GM12878 (cell line): ENCODE data around the gene CARD11. TPM values are rescaled to one million over a fixed set of nuclear protein-coding genes. Genes with fewer than 3 reads are reported as not detected.

Source experiments
- ATF7 ChIP-seq: fragments of 450-650 bp; IDR thresholded peaks from 2 replicates; pipeline ENCODE4 v1.6.1; 2016; ENCODE audit warnings: low read depth, mild to moderate bottlenecking
- CHD4 ChIP-seq: fragments of 200-600 bp; sonication (generic); IDR thresholded peaks from 2 replicates; pipeline ENCODE4 v1.6.1; 2016; ENCODE audit warnings: mild to moderate bottlenecking
- EP300 ChIP-seq, 2 experiments: fragments of 150-350 bp in 1 of 2; IDR thresholded peaks; 2 replicates each; pipeline ENCODE4 v1.6.1; 2011 to 2012; ENCODE audit warnings: low read depth in 2 of 2, low read length in 2 of 2, borderline replicate concordance in 1 of 2, improper control_type of control experiment in 1 of 2, inconsistent platforms in 1 of 2; ENCODE audit not compliant: control insufficient read depth in 1 of 2
- GATAD2B ChIP-seq: fragments of 450-650 bp; conservative IDR thresholded peaks from 2 replicates; pipeline ENCODE4 v1.6.1; 2017; ENCODE audit warnings: low read depth, mild to moderate bottlenecking, moderate library complexity
- IRF4 ChIP-seq: IDR thresholded peaks from 2 replicates; pipeline ENCODE4 v1.6.1; 2011; ENCODE audit warnings: low read depth, low read length
- MEF2A ChIP-seq: IDR thresholded peaks from 2 replicates; pipeline ENCODE4 v1.6.1; 2011; ENCODE audit warnings: low read depth, mild to moderate bottlenecking, low read length, moderate library complexity; ENCODE audit not compliant: insufficient read depth
- MTA3 ChIP-seq: IDR thresholded peaks from 2 replicates; pipeline ENCODE4 v1.6.1; 2012; ENCODE audit warnings: low read length, inconsistent platforms, borderline replicate concordance
- NFXL1 ChIP-seq: fragments of 450-650 bp; IDR thresholded peaks from 2 replicates; pipeline ENCODE4 v1.6.1; 2017; ENCODE audit warnings: antibody characterized with exemption, mild to moderate bottlenecking, borderline replicate concordance
- RAD51 ChIP-seq: fragments of 450-650 bp; IDR thresholded peaks from 2 replicates; pipeline ENCODE4 v1.6.1; 2016; ENCODE audit warnings: moderate library complexity, mild to moderate bottlenecking, inconsistent platforms
- SIX5 ChIP-seq: IDR thresholded peaks from 2 replicates; pipeline ENCODE4 v1.6.1; 2011; ENCODE audit warnings: mild to moderate bottlenecking, low read depth, low read length, moderate library complexity; ENCODE audit not compliant: severe bottlenecking
- SREBF2 ChIP-seq: IDR thresholded peaks from 2 replicates; pipeline ENCODE4 v1.6.1; 2012; ENCODE audit warnings: mild to moderate bottlenecking, low read length
- SRF ChIP-seq, 2 experiments: IDR thresholded peaks; 2 replicates each; pipeline ENCODE4 v1.6.1; 2011; ENCODE audit warnings: low read depth in 2 of 2, low read length in 2 of 2, mild to moderate bottlenecking in 1 of 2, moderate library complexity in 1 of 2
- YY1 ChIP-seq: IDR thresholded peaks from 2 replicates; pipeline ENCODE4 v1.6.1; 2011; ENCODE audit warnings: low read depth, mild to moderate bottlenecking, low read length
- ZNF217 ChIP-seq: fragments of 450-650 bp; IDR thresholded peaks from 2 replicates; pipeline ENCODE4 v1.6.1; 2017; ENCODE audit warnings: antibody characterized with exemption, mild to moderate bottlenecking
- ZNF24 ChIP-seq: fragments of 450-650 bp; IDR thresholded peaks from 2 replicates; pipeline ENCODE4 v1.6.1; 2017; ENCODE audit warnings: antibody characterized with exemption, mild to moderate bottlenecking
- ZNF384 ChIP-seq: IDR thresholded peaks from 2 replicates; pipeline ENCODE4 v1.6.1; 2012; ENCODE audit warnings: low read depth, mild to moderate bottlenecking, low read length, improper control_type of control experiment, borderline replicate concordance
- ZNF622 ChIP-seq: fragments of 450-650 bp; IDR thresholded peaks from 2 replicates; pipeline ENCODE4 v1.6.1; 2017; ENCODE audit warnings: mild to moderate bottlenecking, inconsistent platforms
- polyA plus RNA-seq, 11 experiments: library from polyadenylated mRNA; depleted of rRNA in 4 of 11; unstranded in 6 of 11; stranded (reverse) in 5 of 11; fragments of >200 nt; fragmentation: Nextera tagmentation in 4 of 11; fragmentation: Illumina TruSeq in 1 of 11; extraction: Ambion mirVana in 4 of 11; extraction: Trizol in 1 of 11; gene quantifications; 1 replicate in 1 of 11; 2 replicates in 10 of 11; pipeline versions ENCODE4 v1.2.1 to v1.2.3, GENCODE V29; 2011 to 2016; ENCODE audit warnings: inconsistent platforms in 2 of 11, missing spikeins in 2 of 11, low read depth in 1 of 11
- total RNA-seq, 4 experiments: library from RNA; depleted of rRNA in 3 of 4; stranded (reverse); fragments of >200 nt in 3 of 4; fragmentation: Illumina TruSeq in 1 of 4; extraction: Trizol in 1 of 4; gene quantifications; 2 replicates each; pipeline versions ENCODE4 v1.2.1 to v1.2.3, GENCODE V29; 2013 to 2021
- TF ChIP-seq, protein P1 (sequence below): IDR thresholded peaks from 2 replicates; pipeline ENCODE4 v1.6.1; 2011; ENCODE audit warnings: mild to moderate bottlenecking, low read depth, low read length, moderate library complexity; ENCODE audit not compliant: insufficient replicate concordance
- TF ChIP-seq, protein P2 (sequence below): fragments of 450-650 bp; IDR thresholded peaks from 2 replicates; pipeline ENCODE4 v1.6.1; 2017; ENCODE audit warnings: antibody characterized with exemption, mild to moderate bottlenecking, moderate library complexity
- TF ChIP-seq, protein P3 (sequence below), 3 experiments: IDR thresholded peaks in 2 of 3; conservative IDR thresholded peaks in 1 of 3; 2 replicates each; pipeline ENCODE4 v1.5.1; 2011; ENCODE audit warnings: low read depth in 3 of 3, low read length in 3 of 3, mild to moderate bottlenecking in 3 of 3, control low read depth in 2 of 3, moderate library complexity in 2 of 3, inconsistent platforms in 1 of 3, mixed read lengths in 1 of 3; ENCODE audit not compliant: control insufficient read depth in 2 of 3, insufficient read depth in 1 of 3; ENCODE audit errors: extremely low read depth in 1 of 3
- TF ChIP-seq, protein P4 (sequence below): IDR thresholded peaks from 2 replicates; pipeline ENCODE4 v1.6.1; 2011; ENCODE audit warnings: low read depth, low read length, improper control_type of control experiment, borderline replicate concordance

Gene CARD11
- total and polyA plus RNA-seq, 10 of the 15 experiments (the other 5 are each of a cell fraction or from before 2014, with no cell fraction given), result 0.27 to 72.0 (median 28.4) TPM

DNA sequence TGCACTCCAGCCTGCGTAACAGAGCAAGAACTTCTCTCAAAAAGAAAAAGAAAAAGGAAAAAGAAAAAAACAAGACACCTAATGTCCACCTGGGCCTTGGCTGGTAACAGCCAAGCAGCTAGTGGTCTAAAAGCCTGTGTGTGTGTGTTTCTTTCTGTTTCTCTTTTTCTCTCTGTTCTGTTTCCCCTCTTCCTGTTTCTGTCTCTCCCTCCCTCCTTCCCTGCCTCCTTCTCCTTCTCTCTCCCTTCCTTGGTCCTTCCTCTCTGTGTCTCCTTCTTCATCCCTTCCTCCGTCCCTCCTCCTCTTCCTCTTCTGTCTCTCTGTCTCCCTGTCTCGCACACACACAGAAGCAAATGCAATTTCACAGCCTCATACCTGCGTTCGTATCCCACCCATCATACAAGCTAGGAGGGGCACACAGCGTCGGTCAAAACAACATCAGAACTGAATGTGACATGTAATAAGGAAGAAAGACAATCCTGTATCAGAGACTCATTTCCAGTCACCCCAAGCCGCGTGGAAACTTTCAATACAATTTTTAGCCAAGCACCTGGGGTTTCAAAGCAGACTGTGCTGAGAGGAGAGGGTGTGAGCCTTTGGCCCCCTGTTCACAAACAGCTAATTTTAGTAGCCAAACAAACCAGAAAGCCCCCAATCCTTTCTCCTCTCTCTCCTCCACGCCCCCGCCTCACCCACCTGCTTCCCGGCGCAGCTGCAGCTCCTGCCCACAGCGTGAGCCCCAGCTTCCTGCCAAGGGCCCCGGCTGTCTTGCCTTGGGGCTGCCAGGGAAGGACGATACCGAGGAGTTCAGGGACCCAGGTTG lies 149.3 kb downstream of the CARD11 start (continued):
- TF ChIP-seq, protein P1, sequence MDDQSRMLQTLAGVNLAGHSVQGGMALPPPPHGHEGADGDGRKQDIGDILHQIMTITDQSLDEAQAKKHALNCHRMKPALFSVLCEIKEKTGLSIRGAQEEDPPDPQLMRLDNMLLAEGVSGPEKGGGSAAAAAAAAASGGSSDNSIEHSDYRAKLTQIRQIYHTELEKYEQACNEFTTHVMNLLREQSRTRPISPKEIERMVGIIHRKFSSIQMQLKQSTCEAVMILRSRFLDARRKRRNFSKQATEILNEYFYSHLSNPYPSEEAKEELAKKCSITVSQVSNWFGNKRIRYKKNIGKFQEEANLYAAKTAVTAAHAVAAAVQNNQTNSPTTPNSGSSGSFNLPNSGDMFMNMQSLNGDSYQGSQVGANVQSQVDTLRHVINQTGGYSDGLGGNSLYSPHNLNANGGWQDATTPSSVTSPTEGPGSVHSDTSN, result peak; percentile 1
- TF ChIP-seq, protein P2, sequence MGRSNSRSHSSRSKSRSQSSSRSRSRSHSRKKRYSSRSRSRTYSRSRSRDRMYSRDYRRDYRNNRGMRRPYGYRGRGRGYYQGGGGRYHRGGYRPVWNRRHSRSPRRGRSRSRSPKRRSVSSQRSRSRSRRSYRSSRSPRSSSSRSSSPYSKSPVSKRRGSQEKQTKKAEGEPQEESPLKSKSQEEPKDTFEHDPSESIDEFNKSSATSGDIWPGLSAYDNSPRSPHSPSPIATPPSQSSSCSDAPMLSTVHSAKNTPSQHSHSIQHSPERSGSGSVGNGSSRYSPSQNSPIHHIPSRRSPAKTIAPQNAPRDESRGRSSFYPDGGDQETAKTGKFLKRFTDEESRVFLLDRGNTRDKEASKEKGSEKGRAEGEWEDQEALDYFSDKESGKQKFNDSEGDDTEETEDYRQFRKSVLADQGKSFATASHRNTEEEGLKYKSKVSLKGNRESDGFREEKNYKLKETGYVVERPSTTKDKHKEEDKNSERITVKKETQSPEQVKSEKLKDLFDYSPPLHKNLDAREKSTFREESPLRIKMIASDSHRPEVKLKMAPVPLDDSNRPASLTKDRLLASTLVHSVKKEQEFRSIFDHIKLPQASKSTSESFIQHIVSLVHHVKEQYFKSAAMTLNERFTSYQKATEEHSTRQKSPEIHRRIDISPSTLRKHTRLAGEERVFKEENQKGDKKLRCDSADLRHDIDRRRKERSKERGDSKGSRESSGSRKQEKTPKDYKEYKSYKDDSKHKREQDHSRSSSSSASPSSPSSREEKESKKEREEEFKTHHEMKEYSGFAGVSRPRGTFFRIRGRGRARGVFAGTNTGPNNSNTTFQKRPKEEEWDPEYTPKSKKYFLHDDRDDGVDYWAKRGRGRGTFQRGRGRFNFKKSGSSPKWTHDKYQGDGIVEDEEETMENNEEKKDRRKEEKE, result no peak
- no peak for TF ChIP-seq SREBF2
- no peak for TF ChIP-seq RAD51
- peak; percentile 14; the same call in 1 of the 2 replicates for TF ChIP-seq IRF4
- TF ChIP-seq SIX5, result no peak
- peak; percentile 37 to 73; a peak in 1 of 4 replicates for TF ChIP-seq EP300 (IDR thresholded peaks at IDR 0.05; ENCODE audit: borderline replicate concordance in 1 of 2, control insufficient read depth in 1 of 2, low read depth in 2 of 2, low read length in 2 of 2)
- no peak for TF ChIP-seq SRF (IDR thresholded peaks at IDR 0.05; ENCODE audit: low read depth in 2 of 2, low read length in 2 of 2)
- peak; percentile 35; the same call in 1 of the 2 replicates for TF ChIP-seq MTA3
- peak; percentile 75; the same call in 1 of the 2 replicates for TF ChIP-seq GATAD2B
- TF ChIP-seq, protein P3, sequence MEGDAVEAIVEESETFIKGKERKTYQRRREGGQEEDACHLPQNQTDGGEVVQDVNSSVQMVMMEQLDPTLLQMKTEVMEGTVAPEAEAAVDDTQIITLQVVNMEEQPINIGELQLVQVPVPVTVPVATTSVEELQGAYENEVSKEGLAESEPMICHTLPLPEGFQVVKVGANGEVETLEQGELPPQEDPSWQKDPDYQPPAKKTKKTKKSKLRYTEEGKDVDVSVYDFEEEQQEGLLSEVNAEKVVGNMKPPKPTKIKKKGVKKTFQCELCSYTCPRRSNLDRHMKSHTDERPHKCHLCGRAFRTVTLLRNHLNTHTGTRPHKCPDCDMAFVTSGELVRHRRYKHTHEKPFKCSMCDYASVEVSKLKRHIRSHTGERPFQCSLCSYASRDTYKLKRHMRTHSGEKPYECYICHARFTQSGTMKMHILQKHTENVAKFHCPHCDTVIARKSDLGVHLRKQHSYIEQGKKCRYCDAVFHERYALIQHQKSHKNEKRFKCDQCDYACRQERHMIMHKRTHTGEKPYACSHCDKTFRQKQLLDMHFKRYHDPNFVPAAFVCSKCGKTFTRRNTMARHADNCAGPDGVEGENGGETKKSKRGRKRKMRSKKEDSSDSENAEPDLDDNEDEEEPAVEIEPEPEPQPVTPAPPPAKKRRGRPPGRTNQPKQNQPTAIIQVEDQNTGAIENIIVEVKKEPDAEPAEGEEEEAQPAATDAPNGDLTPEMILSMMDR (IDR thresholded peaks at IDR 0.05 in 2 of 3, conservative IDR thresholded peaks at IDR 0.05 in 1 of 3; ENCODE audit: control insufficient read depth in 2 of 3, extremely low read depth in 1 of 3, insufficient read depth in 1 of 3, low read depth in 3 of 3, low read length in 3 of 3), result no peak
- TF ChIP-seq NFXL1, result no peak
- TF ChIP-seq ZNF24, result no peak
- TF ChIP-seq, protein P4, sequence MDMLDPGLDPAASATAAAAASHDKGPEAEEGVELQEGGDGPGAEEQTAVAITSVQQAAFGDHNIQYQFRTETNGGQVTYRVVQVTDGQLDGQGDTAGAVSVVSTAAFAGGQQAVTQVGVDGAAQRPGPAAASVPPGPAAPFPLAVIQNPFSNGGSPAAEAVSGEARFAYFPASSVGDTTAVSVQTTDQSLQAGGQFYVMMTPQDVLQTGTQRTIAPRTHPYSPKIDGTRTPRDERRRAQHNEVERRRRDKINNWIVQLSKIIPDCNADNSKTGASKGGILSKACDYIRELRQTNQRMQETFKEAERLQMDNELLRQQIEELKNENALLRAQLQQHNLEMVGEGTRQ, result no peak
- TF ChIP-seq YY1, result 0 out of 2 replicates have a peak, but pooled peaks have one; percentile 44
- no peak for TF ChIP-seq ZNF217
- no peak for TF ChIP-seq ZNF622
- TF ChIP-seq ZNF384, result no peak
- TF ChIP-seq ATF7, result peak; percentile 22; the same call in 1 of the 2 replicates
- TF ChIP-seq CHD4, result no peak; the same call in 1 of the 2 replicates
- peak; percentile 95 for TF ChIP-seq MEF2A
